ENCODE measurements around the gene GAD1.

GRCh38 chr2:170779304-170779703 lies 37.4 kb upstream of the GAD1 start:
- TF ChIP-seq CTCF (conservative IDR thresholded peaks at IDR 0.05 in 1 of 2, IDR thresholded peaks at IDR 0.05 in 1 of 2; ENCODE audit: extremely low read depth in 1 of 2, insufficient read depth in 1 of 2, low read depth in 1 of 2, low read length in 2 of 2) (no peak), EZH2 (IDR thresholded peaks at IDR 0.05; ENCODE audit: borderline replicate concordance, low read length) (no peak)

Measured in mammary epithelial cell (primary cell).